Stimulated activated CD4-positive, alpha-beta T cell treated with anti-CD3 and anti-CD28 coated beads, Interleukin-15, amount 100 ng/mL, for 48 hours (primary cell): ENCODE data around the gene PTRHD1.
"Not testable (repeated sequence)": the region's sequence is repeated elsewhere in the genome, so short reads cannot be mapped to it uniquely, and the experiment has no call there.

ENCODE experiments used
- DNase-seq, 2 donors: peaks; one replicate each; pipeline ENCODE4 v3.0.0-alpha.2; 2020; ENCODE audit warnings: low read depth in 2 of 2

Gene PTRHD1, protein sequence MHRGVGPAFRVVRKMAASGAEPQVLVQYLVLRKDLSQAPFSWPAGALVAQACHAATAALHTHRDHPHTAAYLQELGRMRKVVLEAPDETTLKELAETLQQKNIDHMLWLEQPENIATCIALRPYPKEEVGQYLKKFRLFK

DNA sequence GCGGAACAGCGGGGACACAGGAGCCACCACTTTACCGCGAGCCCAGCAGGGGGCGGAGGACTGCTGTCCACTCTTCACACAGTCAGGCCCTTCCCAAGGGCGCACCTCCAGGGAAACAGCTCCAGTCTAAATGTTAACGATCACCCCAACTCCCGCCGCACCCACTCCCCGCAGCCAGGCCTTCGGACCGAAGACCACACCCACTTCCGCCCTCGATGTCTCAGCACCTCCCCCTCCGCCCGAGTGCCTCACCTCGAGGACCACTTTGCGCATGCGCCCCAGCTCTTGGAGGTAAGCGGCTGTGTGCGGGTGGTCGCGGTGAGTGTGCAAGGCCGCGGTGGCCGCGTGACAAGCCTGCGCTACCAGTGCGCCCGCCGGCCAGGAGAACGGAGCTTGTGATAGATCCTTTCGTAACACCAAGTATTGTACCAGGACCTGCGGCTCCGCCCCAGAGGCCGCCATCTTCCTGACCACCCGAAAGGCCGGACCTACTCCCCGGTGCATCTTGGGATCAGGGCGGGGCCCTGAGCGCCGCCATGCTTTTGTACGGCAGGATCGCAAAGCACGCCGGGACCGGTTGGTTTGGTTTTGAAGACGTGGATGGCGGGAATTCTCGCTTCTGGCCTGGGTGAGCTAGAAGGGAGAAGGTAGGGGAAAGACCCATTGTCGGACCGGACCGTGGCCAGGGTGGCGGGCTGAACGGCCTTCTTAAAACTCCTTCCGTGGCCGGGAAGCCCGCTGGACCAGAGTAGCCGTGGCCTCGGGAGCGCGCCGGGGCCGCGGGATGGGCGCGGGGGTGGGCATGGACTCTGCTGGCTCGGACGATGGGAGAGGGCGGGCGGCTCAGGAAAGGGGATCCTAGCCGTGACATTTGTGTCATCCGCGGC, at the start of gene PTRHD1, which contains the start of gene CENPO:
Gene PTRHD1 (minus strand): TSS at position 518 of the 887 bp plus-strand sequence. CDS start 14 bp downstream, at position 504.
Gene CENPO (plus strand): TSS at position 552 of the 887 bp plus-strand sequence. CDS start 495 bp downstream, outside the sequence.
- DNase-seq: peak; percentile 91 to 92

- no peak for DNase-seq
These were observed 49.2 kb upstream of the PTRHD1 start for GRCh38 chr2:24842081-24843050.

GRCh38 chr2:24840962-24841945, 48.1 kb upstream of the PTRHD1 start:
- DNase-seq: no peak

- no peak for DNase-seq
These were observed 47.1 kb upstream of the PTRHD1 start for GRCh38 chr2:24840164-24840869.

GRCh38 chr2:24839729-24840128, 46.5 kb upstream of the PTRHD1 start:
- DNase-seq: no peak

DNA sequence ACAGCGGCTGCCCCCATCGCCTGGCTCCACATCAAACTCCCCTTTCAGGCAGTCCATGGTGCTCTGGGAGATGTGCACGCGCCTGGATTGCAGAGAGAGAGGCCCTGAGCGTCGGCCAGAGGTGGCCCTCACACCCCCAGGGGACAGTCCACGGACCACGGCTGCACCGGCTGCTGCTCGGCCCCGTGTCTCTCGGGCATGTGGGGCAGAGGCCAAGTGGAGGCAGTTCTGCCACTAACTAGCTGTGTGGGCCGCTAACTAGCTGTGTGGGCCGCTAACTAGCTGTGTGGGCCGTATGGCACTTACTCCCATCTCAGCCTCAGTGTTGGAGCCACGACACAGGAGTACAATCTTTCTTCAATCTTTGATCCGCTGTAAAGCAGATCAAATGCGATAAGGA, 45.4 kb upstream of the PTRHD1 start:
- DNase-seq: no peak

- DNase-seq: no peak
These were observed 44.9 kb upstream of the PTRHD1 start for GRCh38 chr2:24837996-24838513.

DNA sequence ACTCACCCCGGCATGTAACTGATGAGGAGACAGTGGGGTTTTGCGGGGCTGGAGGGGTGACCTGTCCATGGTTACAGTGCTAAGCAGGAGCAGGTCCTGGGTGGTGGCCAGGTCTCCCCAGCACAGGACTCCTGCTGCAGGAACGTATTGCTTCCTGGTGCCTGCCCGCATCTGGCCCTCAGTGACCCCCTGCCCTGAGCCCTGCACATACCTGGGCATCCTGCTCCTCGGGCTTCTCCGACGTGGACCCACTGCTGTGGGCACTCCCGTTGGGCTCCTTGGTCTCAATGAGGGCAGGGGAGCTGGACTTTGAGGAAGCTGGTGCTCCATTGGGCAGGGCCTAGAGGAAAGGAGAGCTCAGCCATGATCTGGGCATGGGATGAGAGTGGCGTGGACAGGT, 43.5 kb upstream of the PTRHD1 start:
- no peak for DNase-seq

GRCh38 chr2:24836206-24836605, 43.0 kb upstream of the PTRHD1 start:
- DNase-seq: no peak

GRCh38 chr2:24835411-24835810, 42.2 kb upstream of the PTRHD1 start:
- not testable (repeated sequence) for DNase-seq

DNA sequence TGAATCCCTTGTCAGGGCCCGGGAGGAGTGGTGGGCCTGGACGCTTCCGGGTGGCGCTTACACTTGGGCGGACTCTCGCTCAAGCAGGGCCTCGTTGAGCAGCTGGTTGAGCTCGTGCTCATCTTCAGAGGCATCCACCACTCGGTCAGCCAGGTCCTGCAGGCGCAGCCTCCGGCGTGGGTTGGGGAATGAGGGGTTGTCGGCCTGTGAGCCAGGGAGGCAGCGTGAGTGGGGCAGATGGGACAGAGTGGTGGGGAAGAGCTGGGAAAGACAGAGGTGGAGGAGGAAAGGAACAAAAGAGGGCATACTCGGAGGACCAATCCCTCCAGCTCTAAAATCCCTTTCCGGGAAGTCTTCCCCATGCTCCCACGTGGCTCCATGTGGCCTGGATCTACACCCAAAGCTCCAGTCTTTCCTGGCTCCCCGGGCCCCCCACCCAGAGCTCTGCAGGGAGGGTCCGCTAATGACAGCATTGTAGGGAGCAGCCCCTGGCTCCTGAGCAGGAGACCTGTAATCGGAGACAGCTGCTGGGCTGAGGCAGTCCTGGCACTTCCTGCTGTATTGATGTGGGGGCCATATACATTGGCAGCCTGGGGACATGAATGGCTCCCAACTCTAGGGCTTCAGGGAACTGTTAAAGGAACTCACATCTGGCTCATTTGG, 41.7 kb upstream of the PTRHD1 start:
- DNase-seq: no peak

DNA sequence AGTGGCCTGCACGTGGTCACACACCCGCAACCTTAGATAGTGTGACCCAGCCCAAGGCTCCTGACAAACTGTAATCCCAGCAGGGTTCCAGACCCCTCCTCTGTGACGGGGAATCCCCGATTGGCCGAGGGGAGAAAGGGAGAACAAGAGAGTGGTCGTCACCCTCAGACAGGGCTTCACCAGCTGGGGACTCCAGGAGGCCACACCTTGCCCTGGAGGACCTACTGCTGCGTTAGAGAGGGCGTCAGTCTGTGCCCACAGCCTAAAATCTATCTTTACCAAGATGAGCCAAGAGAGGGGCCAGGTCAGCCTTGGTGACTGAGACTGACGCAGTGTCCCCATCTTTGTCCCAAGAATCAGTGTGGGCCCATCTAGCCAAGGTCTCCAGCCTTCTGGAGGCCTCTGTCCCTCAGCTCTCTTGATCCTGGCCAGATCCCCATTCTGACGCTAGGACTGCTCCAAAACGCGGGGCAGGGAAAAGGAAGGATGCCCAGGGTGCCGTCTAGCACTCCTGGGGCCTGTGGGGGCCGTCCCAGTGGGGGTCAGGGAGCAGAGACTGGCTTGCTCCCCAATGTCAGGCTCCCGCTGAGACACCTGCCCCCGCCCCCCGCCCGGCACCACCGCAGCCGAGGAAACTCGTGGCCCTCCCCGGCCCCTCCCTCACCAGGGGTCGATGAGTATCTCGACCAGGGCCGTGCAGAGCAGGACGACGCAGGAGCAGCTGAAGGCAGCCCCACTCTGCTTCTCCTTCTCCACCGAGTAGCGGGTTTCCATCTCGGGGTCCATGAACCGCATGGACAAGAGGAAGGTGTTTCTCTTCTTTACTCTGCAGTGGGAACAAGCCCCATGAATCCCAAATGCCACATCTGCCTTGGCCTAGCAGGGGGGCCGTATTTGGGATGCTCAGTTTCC, 40.9 kb upstream of the PTRHD1 start:
- DNase-seq: no peak

GRCh38 chr2:24832931-24833701, 39.9 kb upstream of the PTRHD1 start:
- DNase-seq: no peak

DNA sequence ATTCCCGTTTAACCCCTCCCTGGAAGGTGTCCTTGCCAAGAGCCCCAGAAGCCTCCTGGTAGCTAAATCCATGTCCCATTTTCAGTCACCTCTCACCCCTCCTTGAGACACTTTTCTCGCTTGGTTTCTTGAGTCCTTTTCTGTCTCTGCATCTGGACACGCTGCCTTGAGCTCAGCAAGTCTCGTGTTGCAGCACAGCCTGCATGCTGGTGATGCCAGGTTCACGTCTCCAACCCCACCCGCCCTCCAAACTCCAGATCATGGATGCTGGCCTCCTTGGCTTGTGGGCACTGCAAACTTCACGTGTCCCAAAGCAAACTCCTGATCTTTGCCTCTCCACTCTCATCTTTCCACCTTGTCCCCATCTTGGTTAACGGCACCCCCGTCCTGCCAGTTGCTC, 39.3 kb upstream of the PTRHD1 start:
- no peak for DNase-seq

DNA sequence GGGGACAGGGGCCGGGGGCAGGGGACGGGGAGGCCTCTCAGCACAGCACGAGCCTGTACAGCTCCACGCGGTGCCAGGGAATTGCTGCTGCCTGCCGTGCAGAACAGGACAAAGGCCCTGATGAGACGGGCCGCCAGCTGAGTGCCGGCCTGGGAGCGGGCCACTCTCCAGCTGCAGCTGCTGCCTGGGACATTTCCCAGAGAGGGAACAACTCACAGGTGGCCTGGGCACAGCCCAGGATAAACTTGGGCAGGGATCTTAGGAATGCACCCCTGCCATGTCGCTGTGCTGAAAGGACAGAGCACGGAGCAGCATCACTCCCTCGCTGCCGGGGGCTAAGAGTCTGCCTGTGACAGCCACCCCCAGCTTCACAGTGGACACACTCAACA, 38.9 kb upstream of the PTRHD1 start:
- DNase-seq: no peak

GRCh38 chr2:24831221-24832072, 38.3 kb upstream of the PTRHD1 start:
- DNase-seq: no peak

- no peak for DNase-seq
These were observed 37.6 kb upstream of the PTRHD1 start for GRCh38 chr2:24830786-24831185.
